ENCODE measurements around the gene ORC3.

ORC3 gene

GRCh38 chr6:87667032-87667431 lies 77.1 kb downstream of the ORC3 start:
- ChIA-PET CTCF (no interaction called here), POLR2A (no interaction called here)
- TF ChIP-seq CTCF (IDR thresholded peaks at IDR 0.05; ENCODE audit: insufficient read depth, low read length, missing control alignments): no peak
- no peak for DNase-seq (ENCODE audit: low read depth, low spot score)
- no peak overlapping the region for H3K4me3 ChIP-seq (ENCODE audit: low read depth, low read length)

- ChIA-PET CTCF (no interaction called here), POLR2A (interaction anchor here (1.1 kb wide), 1 partner anchor 34 kb away, joined by 3 read pairs; the partner anchor contains the start of gene AKIRIN2)
- DNase-seq (ENCODE audit: low read depth, low spot score): no peak
- H3K4me3 ChIP-seq (ENCODE audit: low read depth, low read length): no peak overlapping the region
- no peak for TF ChIP-seq CTCF (IDR thresholded peaks at IDR 0.05; ENCODE audit: insufficient read depth, low read length, missing control alignments)
Measured at GRCh38 chr6:87668013-87668412, 78.1 kb downstream of the ORC3 start.

GRCh38 chr6:87669051-87669450 lies 79.1 kb downstream of the ORC3 start:
- no peak for DNase-seq (ENCODE audit: low read depth, low spot score)
- no peak overlapping the region for H3K4me3 ChIP-seq (ENCODE audit: low read depth, low read length)
- CTCF ChIA-PET: no interaction called here
- POLR2A ChIA-PET: interaction anchor here (0.7 to 1.1 kb wide), 2 partner anchors 29 to 33 kb away, joined by 3 to 5 read pairs; partner anchors contain the start of gene AKIRIN2
- no peak for TF ChIP-seq CTCF (IDR thresholded peaks at IDR 0.05; ENCODE audit: insufficient read depth, low read length, missing control alignments)

GRCh38 chr6:87670707-87671106 lies 80.8 kb downstream of the ORC3 start:
- no peak for DNase-seq (ENCODE audit: low read depth, low spot score)
- CTCF ChIA-PET: no interaction called here
- no peak for TF ChIP-seq CTCF (IDR thresholded peaks at IDR 0.05; ENCODE audit: insufficient read depth, low read length, missing control alignments)
- no peak overlapping the region for H3K4me3 ChIP-seq (ENCODE audit: low read depth, low read length)
- POLR2A ChIA-PET: no interaction called here

- POLR2A ChIA-PET: no interaction called here
- DNase-seq (ENCODE audit: low read depth, low spot score): no peak
- CTCF ChIA-PET: no interaction called here
- H3K4me3 ChIP-seq (ENCODE audit: low read depth, low read length): no peak overlapping the region
- no peak for TF ChIP-seq CTCF (IDR thresholded peaks at IDR 0.05; ENCODE audit: insufficient read depth, low read length, missing control alignments)
Measured at GRCh38 chr6:87671555-87672029, 81.7 kb downstream of the ORC3 start.

- ChIA-PET POLR2A (no interaction called here), CTCF (interaction anchor here (1.2 kb wide), 1 partner anchor 9 kb away, joined by 3 read pairs; no protein-coding TSS in a partner anchor)
- no peak overlapping the region for H3K4me3 ChIP-seq (ENCODE audit: low read depth, low read length)
- no peak for TF ChIP-seq CTCF (IDR thresholded peaks at IDR 0.05; ENCODE audit: insufficient read depth, low read length, missing control alignments)
- no peak for DNase-seq (ENCODE audit: low read depth, low spot score)
Measured at GRCh38 chr6:87672641-87673040, 82.7 kb downstream of the ORC3 start.
